ENCODE data around the gene CNTNAP2. TPM values are rescaled to one million over a fixed set of nuclear protein-coding genes. Genes with fewer than 3 reads are reported as not detected.
"Not testable (repeated sequence)": the region's sequence is repeated elsewhere in the genome, so short reads cannot be mapped to it uniquely, and the experiment has no call there.

CNTNAP2 gene
- total RNA-seq, 1 experiment from 2014 or later, result 42.5 TPM

DNA sequence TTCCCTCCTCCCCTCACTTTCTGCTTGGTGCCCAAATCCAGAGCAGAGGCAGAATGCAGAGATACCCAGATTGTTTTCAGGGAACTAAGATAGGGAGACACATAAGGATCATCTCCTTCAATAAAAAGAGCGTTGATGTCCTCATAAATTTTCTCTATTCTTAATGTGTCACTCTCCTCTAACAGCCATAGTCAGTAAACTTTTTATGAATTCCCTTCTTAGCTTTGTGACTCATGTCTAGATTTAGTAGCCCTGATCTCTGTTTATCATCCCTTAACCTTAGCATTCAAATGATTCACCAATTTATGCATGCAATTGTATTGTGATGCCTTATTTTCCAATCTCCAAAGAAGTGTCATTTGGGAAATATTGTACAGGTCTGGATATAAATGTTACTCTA lies 1478.4 kb downstream of the CNTNAP2 start:
- Histone ChIP-seq H3K4me3 (ENCODE audit: low read depth, low read length) (no peak overlapping the region), H3K36me3 (ENCODE audit: control insufficient read depth, insufficient read depth, low read length) (no peaks in the 10 kb centered on the region), H3K27me3 (replicated peaks; ENCODE audit: control insufficient read depth, insufficient read depth, low read length) (no peaks in the 10 kb centered on the region), H3K9me3 (no peaks in the 10 kb centered on the region), H3K4me1 (no peaks in the 10 kb centered on the region)
- ChIA-PET CTCF (no interaction called here), POLR2A (no interaction called here)
- DNase-seq, result no peak
- intact Hi-C loops (cut with micrococcal nuclease; ENCODE audit: unreplicated experiment), result no loop called here
- H3K9me3 Mint-ChIP-seq (ENCODE audit: unreplicated experiment), result no peaks in the 10 kb centered on the region
- no peak overlapping the region for H3K4me3 Mint-ChIP-seq (ENCODE audit: unreplicated experiment)
- no TSS peak for BruUV-seq (replicated peaks)
- no peaks in the 10 kb centered on the region for H3K4me1 Mint-ChIP-seq (ENCODE audit: low read depth, unreplicated experiment)
- H3K36me3 Mint-ChIP-seq (ENCODE audit: insufficient read depth, unreplicated experiment), result no peaks in the 10 kb centered on the region
- peaks cover 13% of the 10 kb centered on the region for H3K27me3 Mint-ChIP-seq (ENCODE audit: insufficient read depth, unreplicated experiment)
- no peak for TF ChIP-seq CTCF (IDR thresholded peaks at IDR 0.05; ENCODE audit: insufficient read depth in 1 of 2, low read depth in 1 of 2, low read length in 1 of 2, severe bottlenecking in 1 of 2, unreplicated experiment in 1 of 2)
- no peak overlapping the region for H3K27ac Mint-ChIP-seq (ENCODE audit: unreplicated experiment)

DNA sequence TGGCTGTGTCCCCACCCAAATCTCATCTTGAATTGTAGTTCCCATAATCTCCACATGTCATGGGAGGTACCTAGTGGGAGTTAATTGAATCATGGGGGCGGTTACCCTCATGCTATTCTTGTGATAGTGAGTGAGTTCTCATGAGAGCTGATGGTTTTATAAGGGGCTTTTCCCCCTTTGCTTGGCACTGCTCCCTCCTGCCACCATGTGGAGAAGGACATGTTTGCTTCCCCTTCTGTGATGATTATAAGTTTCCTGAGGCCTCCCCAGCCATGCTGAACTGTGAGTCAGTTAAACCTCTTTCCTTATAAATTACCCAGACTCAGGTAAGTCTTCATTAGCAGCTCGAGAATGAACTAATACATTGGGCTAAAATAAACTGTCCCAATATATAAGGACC lies 1482.1 kb downstream of the CNTNAP2 start:
- H3K9me3 Mint-ChIP-seq (ENCODE audit: unreplicated experiment); intact Hi-C loops (cut with micrococcal nuclease; ENCODE audit: unreplicated experiment); CTCF ChIA-PET; H3K27ac Mint-ChIP-seq (ENCODE audit: unreplicated experiment); H3K4me3 Mint-ChIP-seq (ENCODE audit: unreplicated experiment); H3K4me1 Mint-ChIP-seq (ENCODE audit: low read depth, unreplicated experiment); H3K36me3 ChIP-seq (ENCODE audit: control insufficient read depth, insufficient read depth, low read length); DNase-seq; H3K9me3 ChIP-seq; BruUV-seq (replicated peaks); H3K27me3 ChIP-seq (replicated peaks; ENCODE audit: control insufficient read depth, insufficient read depth, low read length); H3K4me3 ChIP-seq (ENCODE audit: low read depth, low read length); H3K36me3 Mint-ChIP-seq (ENCODE audit: insufficient read depth, unreplicated experiment); POLR2A ChIA-PET; H3K4me1 ChIP-seq: not testable (repeated sequence)
- H3K27me3 Mint-ChIP-seq (ENCODE audit: insufficient read depth, unreplicated experiment), result peaks cover 13% of the 10 kb centered on the region

DNA sequence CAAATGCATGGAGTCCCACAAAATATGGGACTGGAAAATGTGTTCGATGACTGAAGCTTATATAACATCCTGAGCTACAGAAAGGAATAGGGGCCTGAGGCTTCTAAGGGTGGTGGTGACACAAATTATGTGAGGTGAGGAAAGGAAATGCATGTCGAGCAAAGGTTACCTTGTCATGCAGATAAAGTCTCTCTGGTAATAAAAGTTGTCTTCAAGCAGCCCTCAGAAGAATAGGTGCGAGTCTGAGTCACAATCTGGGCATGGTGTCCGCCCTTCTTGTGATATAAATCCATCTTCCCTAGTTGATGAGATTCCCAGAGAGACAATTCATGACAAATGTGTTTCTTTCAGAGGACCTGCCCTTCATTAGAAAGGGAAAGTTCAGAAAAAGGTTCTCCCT lies 1488.7 kb downstream of the CNTNAP2 start:
- H3K36me3 ChIP-seq (ENCODE audit: control insufficient read depth, insufficient read depth, low read length), result no peaks in the 10 kb centered on the region
- H3K9me3 ChIP-seq, result no peaks in the 10 kb centered on the region
- no peaks in the 10 kb centered on the region for H3K36me3 Mint-ChIP-seq (ENCODE audit: insufficient read depth, unreplicated experiment)
- ChIA-PET CTCF (no interaction called here), POLR2A (no interaction called here)
- intact Hi-C loops (cut with micrococcal nuclease; ENCODE audit: unreplicated experiment), result no loop called here
- peaks cover 9% of the 10 kb centered on the region for H3K9me3 Mint-ChIP-seq (ENCODE audit: unreplicated experiment)
- H3K27ac Mint-ChIP-seq (ENCODE audit: unreplicated experiment), result no peak overlapping the region
- no peak for TF ChIP-seq CTCF (IDR thresholded peaks at IDR 0.05; ENCODE audit: insufficient read depth in 1 of 2, low read depth in 1 of 2, low read length in 1 of 2, severe bottlenecking in 1 of 2, unreplicated experiment in 1 of 2)
- no peaks in the 10 kb centered on the region for H3K27me3 Mint-ChIP-seq (ENCODE audit: insufficient read depth, unreplicated experiment)
- H3K27me3 ChIP-seq (replicated peaks; ENCODE audit: control insufficient read depth, insufficient read depth, low read length), result no peaks in the 10 kb centered on the region
- no peak overlapping the region for H3K4me3 Mint-ChIP-seq (ENCODE audit: unreplicated experiment)
- no peaks in the 10 kb centered on the region for H3K4me1 ChIP-seq
- BruUV-seq (replicated peaks), result no TSS peak
- no peak for DNase-seq
- no peaks in the 10 kb centered on the region for H3K4me1 Mint-ChIP-seq (ENCODE audit: low read depth, unreplicated experiment)
- H3K4me3 ChIP-seq (ENCODE audit: low read depth, low read length), result no peak overlapping the region

DNA sequence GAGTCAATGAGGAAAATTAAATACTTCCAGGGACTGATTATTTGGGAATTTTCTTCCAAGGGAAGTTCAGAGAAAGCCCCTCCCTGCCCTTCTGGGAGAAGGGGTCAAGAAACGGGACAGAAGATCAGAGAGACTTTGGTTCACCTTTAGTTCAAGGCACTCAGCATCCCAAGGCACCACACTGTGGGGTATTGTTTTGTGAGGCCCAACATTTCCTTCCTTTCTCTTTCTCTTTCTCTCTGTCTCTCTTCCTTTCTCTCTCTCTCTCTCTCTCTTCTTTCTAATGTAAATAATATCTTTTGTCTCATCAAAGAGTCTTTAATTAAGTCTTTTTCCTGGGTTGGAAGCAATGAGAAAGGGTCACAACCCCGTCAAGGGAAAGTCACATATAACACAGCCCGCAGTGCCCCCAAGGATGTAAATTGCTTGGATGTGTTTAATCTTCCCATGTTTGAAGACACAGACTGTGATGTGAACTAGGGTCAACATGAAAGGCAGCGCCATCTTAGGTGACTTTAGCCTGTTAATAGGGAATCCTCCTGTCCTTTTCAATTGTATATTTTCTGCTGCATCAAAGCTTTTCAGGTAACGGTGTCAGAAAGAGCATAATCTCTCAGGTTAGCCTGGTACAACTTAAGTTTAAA lies 1490.7 kb downstream of the CNTNAP2 start:
- H3K4me1 ChIP-seq, result no peaks in the 10 kb centered on the region
- no peaks in the 10 kb centered on the region for H3K9me3 ChIP-seq
- Mint-ChIP-seq H3K27me3 (ENCODE audit: insufficient read depth, unreplicated experiment) (no peaks in the 10 kb centered on the region), H3K4me1 (ENCODE audit: low read depth, unreplicated experiment) (no peaks in the 10 kb centered on the region), H3K4me3 (ENCODE audit: unreplicated experiment) (no peak overlapping the region), H3K36me3 (ENCODE audit: insufficient read depth, unreplicated experiment) (no peaks in the 10 kb centered on the region), H3K27ac (ENCODE audit: unreplicated experiment) (no peak overlapping the region), H3K9me3 (ENCODE audit: unreplicated experiment) (peaks cover 9% of the 10 kb centered on the region)
- H3K27me3 ChIP-seq (replicated peaks; ENCODE audit: control insufficient read depth, insufficient read depth, low read length), result no peaks in the 10 kb centered on the region
- ChIA-PET CTCF (no interaction called here), POLR2A (no interaction called here)
- TF ChIP-seq CTCF (IDR thresholded peaks at IDR 0.05; ENCODE audit: insufficient read depth in 1 of 2, low read depth in 1 of 2, low read length in 1 of 2, severe bottlenecking in 1 of 2, unreplicated experiment in 1 of 2), result no peak
- H3K36me3 ChIP-seq (ENCODE audit: control insufficient read depth, insufficient read depth, low read length), result no peaks in the 10 kb centered on the region
- DNase-seq, result no peak
- intact Hi-C loops (cut with micrococcal nuclease; ENCODE audit: unreplicated experiment), result no loop called here
- no TSS peak for BruUV-seq (replicated peaks)
- H3K4me3 ChIP-seq (ENCODE audit: low read depth, low read length), result no peak overlapping the region

Data from Caco-2 (cell line).